ENCODE data around the gene NPM1. TPM values are rescaled to one million over a fixed set of nuclear protein-coding genes. Genes with fewer than 3 reads are reported as not detected.
A peak's percentile ranks its signal among the peaks of the same experiment; 100 is the strongest.

Gene NPM1
- total RNA-seq, 1 experiment from 2014 or later, result 3,530 TPM

- DNase-seq (ENCODE audit: low spot score), result no peak
- ChIA-PET POLR2A (no interaction called here), CTCF (interaction anchor here (2.1 kb wide), 1 partner anchor 72 kb away, joined by 6 read pairs; no protein-coding TSS in a partner anchor)
- TF ChIP-seq ZMAT4 (CRISPR knock-in tag; IDR thresholded peaks at IDR 0.05), result no peak
- no peak for TF ChIP-seq SOX15 (CRISPR knock-in tag; IDR thresholded peaks at IDR 0.05)
- no peak for TF ChIP-seq PRDM15 (CRISPR knock-in tag; IDR thresholded peaks at IDR 0.05)
- TF ChIP-seq TEAD1 (CRISPR knock-in tag; IDR thresholded peaks at IDR 0.05), result no peak
- TF ChIP-seq ZNF138 (CRISPR knock-in tag; conservative IDR thresholded peaks at IDR 0.05), result no peak
- Mint-ChIP-seq H3K27me3 (ENCODE audit: low read depth) (no peaks in the 10 kb centered on the region), H3K9me3 (no peaks in the 10 kb centered on the region), H3K4me3 (no peak overlapping the region), H3K4me1 (peaks cover 5% of the 10 kb centered on the region; the same call in 1 of the 2 replicates), H3K36me3 (peaks cover 58% of the 10 kb centered on the region), H3K27ac (peak overlapping the region; percentile 59; the same call in 1 of the 2 replicates)
- ATAC-seq, result no peak
Measured at GRCh38 chr5:171412186-171412585, 24.5 kb downstream of the NPM1 start.

GRCh38 chr5:171413153-171413910 is 25.7 kb downstream of the NPM1 start:
- Mint-ChIP-seq H3K9me3 (no peaks in the 10 kb centered on the region), H3K4me1 (peaks cover 4% of the 10 kb centered on the region), H3K27me3 (ENCODE audit: low read depth) (no peaks in the 10 kb centered on the region), H3K4me3 (no peak overlapping the region), H3K27ac (peak overlapping the region; percentile 83), H3K36me3 (peaks cover 46% of the 10 kb centered on the region)
- ChIA-PET CTCF (interaction anchor here (0.9 to 2.1 kb wide), 2 partner anchors 48 to 71 kb away, joined by 3 to 6 read pairs; no protein-coding TSS in a partner anchor), POLR2A (no interaction called here)
- ATAC-seq (no peak), DNase-seq (ENCODE audit: low spot score) (no peak)
- TF ChIP-seq, protein P1, sequence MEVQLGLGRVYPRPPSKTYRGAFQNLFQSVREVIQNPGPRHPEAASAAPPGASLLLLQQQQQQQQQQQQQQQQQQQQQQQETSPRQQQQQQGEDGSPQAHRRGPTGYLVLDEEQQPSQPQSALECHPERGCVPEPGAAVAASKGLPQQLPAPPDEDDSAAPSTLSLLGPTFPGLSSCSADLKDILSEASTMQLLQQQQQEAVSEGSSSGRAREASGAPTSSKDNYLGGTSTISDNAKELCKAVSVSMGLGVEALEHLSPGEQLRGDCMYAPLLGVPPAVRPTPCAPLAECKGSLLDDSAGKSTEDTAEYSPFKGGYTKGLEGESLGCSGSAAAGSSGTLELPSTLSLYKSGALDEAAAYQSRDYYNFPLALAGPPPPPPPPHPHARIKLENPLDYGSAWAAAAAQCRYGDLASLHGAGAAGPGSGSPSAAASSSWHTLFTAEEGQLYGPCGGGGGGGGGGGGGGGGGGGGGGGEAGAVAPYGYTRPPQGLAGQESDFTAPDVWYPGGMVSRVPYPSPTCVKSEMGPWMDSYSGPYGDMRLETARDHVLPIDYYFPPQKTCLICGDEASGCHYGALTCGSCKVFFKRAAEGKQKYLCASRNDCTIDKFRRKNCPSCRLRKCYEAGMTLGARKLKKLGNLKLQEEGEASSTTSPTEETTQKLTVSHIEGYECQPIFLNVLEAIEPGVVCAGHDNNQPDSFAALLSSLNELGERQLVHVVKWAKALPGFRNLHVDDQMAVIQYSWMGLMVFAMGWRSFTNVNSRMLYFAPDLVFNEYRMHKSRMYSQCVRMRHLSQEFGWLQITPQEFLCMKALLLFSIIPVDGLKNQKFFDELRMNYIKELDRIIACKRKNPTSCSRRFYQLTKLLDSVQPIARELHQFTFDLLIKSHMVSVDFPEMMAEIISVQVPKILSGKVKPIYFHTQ (CRISPR knock-in tag; IDR thresholded peaks at IDR 0.05), result 0 out of 2 replicates have a peak, but pooled peaks have one; percentile 56
- 0 out of 2 replicates have a peak, but pooled peaks have one; percentile 34 for TF ChIP-seq ZNF416 (CRISPR knock-in tag; IDR thresholded peaks at IDR 0.05)
- TF ChIP-seq NR3C1 (CRISPR knock-in tag; conservative IDR thresholded peaks at IDR 0.05; ENCODE audit: low read depth), result no peak
- no peak for TF ChIP-seq NFYB (CRISPR knock-in tag; conservative IDR thresholded peaks at IDR 0.05; ENCODE audit: low read depth)
- TF ChIP-seq, protein P2, sequence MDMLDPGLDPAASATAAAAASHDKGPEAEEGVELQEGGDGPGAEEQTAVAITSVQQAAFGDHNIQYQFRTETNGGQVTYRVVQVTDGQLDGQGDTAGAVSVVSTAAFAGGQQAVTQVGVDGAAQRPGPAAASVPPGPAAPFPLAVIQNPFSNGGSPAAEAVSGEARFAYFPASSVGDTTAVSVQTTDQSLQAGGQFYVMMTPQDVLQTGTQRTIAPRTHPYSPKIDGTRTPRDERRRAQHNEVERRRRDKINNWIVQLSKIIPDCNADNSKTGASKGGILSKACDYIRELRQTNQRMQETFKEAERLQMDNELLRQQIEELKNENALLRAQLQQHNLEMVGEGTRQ (CRISPR knock-in tag; IDR thresholded peaks at IDR 0.05), result no peak
- peak; percentile 88 for TF ChIP-seq NFATC4 (CRISPR knock-in tag; IDR thresholded peaks at IDR 0.05)
- TF ChIP-seq ESRRA (CRISPR knock-in tag; IDR thresholded peaks at IDR 0.05; ENCODE audit: borderline replicate concordance), result no peak
- no peak for TF ChIP-seq OVOL2 (CRISPR knock-in tag; IDR thresholded peaks at IDR 0.05; ENCODE audit: borderline replicate concordance)
- TF ChIP-seq ZNF671 (CRISPR knock-in tag; IDR thresholded peaks at IDR 0.05), result peak; percentile 41; the same call in 1 of the 2 replicates
- TF ChIP-seq ATF2 (CRISPR knock-in tag; IDR thresholded peaks at IDR 0.05; ENCODE audit: borderline replicate concordance, low read depth), result no peak
- TF ChIP-seq ERG (CRISPR knock-in tag; IDR thresholded peaks at IDR 0.05), result peak; percentile 55; the same call in 1 of the 2 replicates
- TF ChIP-seq, protein P3, sequence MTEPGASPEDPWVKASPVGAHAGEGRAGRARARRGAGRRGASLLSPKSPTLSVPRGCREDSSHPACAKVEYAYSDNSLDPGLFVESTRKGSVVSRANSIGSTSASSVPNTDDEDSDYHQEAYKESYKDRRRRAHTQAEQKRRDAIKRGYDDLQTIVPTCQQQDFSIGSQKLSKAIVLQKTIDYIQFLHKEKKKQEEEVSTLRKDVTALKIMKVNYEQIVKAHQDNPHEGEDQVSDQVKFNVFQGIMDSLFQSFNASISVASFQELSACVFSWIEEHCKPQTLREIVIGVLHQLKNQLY (CRISPR knock-in tag; IDR thresholded peaks at IDR 0.05), result no peak
- TF ChIP-seq EMX1 (CRISPR knock-in tag; IDR thresholded peaks at IDR 0.05), result peak; percentile 25; the same call in 1 of the 2 replicates
- TF ChIP-seq, protein P4, sequence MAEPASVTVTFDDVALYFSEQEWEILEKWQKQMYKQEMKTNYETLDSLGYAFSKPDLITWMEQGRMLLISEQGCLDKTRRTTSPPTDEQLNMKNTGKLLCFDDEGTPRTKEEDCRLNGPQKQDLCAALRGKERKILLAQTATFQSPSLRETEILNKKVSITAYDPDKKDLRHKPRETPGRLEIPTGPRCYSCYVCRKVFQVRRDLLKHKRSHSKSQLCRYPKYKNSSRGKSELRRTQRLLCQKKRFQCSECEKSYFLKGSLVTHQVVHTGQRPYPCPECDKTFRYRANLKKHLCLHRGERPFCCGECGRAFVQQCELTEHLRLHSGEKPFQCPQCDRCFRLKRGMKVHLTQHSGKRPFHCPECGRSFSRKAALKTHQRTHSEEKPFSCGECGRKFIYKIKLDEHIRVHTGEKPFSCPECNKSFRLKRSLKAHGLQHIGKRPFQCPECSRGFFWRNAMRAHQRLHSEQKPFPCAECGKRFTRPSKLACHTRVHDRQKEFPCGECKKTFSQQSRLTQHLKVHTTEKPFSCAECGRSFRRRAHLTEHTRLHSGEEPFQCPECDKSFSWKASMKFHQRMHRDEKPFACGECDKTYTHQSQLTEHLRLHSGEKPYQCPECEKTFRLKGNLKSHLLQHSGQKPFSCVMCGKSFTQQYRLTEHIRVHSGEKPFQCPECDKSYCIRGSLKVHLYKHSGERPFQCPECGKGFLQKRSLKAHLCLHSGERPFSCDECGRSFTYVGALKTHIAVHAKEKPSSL (CRISPR knock-in tag; conservative IDR thresholded peaks at IDR 0.05), result 0 out of 2 replicates have a peak, but pooled peaks have one; percentile 11
